SKM-1 (cell line): Measurements from ENCODE around the gene MRC2.
"Not testable (repeated sequence)": the region's sequence is repeated elsewhere in the genome, so short reads cannot be mapped to it uniquely, and the experiment has no call there.

Experiments
- DNase-seq: peaks from one replicate; lab custom pipeline; 2025; ENCODE audit not compliant: unreplicated experiment; lab: John Stamatoyannopoulos, UW

Gene MRC2, protein sequence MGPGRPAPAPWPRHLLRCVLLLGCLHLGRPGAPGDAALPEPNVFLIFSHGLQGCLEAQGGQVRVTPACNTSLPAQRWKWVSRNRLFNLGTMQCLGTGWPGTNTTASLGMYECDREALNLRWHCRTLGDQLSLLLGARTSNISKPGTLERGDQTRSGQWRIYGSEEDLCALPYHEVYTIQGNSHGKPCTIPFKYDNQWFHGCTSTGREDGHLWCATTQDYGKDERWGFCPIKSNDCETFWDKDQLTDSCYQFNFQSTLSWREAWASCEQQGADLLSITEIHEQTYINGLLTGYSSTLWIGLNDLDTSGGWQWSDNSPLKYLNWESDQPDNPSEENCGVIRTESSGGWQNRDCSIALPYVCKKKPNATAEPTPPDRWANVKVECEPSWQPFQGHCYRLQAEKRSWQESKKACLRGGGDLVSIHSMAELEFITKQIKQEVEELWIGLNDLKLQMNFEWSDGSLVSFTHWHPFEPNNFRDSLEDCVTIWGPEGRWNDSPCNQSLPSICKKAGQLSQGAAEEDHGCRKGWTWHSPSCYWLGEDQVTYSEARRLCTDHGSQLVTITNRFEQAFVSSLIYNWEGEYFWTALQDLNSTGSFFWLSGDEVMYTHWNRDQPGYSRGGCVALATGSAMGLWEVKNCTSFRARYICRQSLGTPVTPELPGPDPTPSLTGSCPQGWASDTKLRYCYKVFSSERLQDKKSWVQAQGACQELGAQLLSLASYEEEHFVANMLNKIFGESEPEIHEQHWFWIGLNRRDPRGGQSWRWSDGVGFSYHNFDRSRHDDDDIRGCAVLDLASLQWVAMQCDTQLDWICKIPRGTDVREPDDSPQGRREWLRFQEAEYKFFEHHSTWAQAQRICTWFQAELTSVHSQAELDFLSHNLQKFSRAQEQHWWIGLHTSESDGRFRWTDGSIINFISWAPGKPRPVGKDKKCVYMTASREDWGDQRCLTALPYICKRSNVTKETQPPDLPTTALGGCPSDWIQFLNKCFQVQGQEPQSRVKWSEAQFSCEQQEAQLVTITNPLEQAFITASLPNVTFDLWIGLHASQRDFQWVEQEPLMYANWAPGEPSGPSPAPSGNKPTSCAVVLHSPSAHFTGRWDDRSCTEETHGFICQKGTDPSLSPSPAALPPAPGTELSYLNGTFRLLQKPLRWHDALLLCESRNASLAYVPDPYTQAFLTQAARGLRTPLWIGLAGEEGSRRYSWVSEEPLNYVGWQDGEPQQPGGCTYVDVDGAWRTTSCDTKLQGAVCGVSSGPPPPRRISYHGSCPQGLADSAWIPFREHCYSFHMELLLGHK (N-terminal part only)

DNA sequence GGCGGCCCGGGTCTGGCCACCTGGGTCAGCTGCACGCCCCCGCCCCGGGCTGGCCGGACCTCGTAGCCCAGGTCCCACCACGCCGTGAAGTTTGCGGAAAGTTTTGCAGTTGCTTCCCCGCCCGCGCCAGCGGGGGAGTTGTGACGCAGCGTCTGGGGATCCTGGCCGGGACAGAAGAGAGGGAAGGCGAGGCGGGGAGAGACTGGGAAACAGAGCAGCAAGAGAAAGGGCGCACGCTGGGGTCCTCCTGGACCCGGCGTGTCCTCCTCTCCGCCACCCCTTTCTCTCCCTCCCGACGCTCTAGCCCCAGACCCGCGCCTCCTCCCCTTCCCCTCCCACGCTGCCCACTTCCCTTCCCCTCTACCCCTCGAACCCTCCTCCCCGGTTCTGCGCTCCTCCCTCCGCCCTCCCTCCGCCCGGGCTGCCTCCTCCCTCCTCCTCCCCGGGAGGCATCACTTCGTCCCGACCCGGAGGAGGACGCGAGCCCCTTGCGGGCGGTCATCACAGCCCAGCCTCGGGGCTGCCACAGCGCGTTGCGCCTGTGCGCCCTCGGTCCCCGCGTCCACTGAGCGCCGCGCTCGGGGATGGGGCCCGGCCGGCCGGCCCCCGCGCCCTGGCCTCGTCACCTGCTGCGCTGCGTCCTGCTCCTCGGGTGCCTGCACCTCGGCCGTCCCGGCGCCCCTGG lies at the start of gene MRC2:
Gene MRC2, plus strand, starts transcription at position 452 of the 685 bp plus-strand sequence. Its CDS starts 133 bp downstream, at position 585.
- DNase-seq = peak; percentile 68

DNA sequence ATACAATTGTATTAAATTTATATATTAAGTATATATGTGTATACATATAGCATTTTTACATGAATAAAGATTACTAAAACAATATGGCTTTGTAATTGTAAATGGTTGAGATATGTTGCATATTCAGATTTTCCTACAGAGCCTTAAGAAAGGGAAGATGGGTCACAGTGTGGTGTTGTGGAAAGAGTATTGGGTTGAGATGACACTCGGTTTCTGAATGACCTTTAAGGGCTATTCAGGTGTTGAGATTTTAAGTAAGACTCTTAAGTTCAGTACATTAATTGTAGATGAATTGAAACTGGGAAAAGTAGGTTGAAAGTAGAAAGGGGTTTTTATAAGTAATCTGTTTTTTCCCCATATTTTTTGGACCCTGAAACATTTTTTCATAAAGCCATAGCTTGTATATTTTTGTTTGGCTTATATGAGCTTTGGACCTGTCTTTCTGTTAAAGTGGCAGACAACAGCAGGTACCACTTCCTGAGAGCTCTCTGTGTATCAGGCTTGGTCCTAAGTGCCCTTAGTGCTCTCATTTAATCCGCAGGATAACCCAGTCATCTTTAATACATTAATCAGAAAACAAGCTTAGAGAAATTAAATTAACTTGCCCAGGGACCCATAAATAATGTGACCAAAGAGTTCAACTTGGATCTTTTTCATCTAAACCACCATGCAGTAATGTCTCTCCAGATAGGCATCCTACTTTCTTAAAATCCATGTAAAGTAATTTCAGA lies 48.5 kb upstream of the MRC2 start:
- no peak for DNase-seq

- no peak for DNase-seq
Observed at GRCh38 chr17:62580947-62581346, 46.5 kb upstream of the MRC2 start.

DNA sequence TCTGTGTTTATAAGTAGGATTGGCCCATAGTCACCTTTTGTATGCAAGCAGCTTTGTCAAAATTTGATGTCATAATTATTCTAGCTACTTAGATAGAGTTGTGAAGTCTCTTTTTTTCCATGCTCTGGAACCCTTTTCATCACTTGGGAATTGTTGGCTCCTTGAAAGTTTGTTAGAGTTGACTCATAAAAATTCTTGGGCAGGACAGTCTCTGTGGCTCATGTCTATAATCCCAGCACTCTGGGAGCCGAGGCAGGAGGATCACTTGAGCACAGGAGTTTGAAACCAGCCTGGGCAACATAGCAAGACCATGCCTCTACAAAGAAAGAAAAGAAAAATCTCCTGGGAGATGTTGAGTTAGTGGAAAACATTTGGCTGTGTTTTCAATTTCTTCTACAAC lies 45.7 kb upstream of the MRC2 start:
- DNase-seq = no peak

GRCh38 chr17:62587554-62587953 lies 39.9 kb upstream of the MRC2 start:
- DNase-seq = no peak

GRCh38 chr17:62588109-62588508 lies 39.4 kb upstream of the MRC2 start:
- no peak for DNase-seq

GRCh38 chr17:62591333-62591732 lies 36.1 kb upstream of the MRC2 start:
- no peak for DNase-seq

DNA sequence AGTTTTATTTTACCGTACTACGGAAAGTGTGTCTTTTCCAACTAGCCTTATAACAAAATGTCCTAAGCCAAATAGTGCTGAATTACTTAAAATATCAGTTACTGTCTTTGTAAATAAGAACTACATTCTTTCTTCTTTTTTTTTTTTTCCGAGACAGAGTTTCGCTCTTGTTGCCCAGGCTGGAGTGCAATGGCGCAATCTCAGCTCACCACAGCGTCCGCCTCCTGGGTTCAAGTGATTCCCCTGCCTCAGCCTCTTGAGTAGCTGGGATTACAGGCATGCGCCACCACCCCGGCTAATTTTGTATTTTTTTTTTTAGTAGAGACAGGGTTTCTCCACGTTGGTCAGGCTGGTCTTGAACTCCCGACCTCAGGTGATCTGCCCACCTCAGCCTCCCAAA lies 35.6 kb upstream of the MRC2 start:
- not testable (repeated sequence) for DNase-seq

DNA sequence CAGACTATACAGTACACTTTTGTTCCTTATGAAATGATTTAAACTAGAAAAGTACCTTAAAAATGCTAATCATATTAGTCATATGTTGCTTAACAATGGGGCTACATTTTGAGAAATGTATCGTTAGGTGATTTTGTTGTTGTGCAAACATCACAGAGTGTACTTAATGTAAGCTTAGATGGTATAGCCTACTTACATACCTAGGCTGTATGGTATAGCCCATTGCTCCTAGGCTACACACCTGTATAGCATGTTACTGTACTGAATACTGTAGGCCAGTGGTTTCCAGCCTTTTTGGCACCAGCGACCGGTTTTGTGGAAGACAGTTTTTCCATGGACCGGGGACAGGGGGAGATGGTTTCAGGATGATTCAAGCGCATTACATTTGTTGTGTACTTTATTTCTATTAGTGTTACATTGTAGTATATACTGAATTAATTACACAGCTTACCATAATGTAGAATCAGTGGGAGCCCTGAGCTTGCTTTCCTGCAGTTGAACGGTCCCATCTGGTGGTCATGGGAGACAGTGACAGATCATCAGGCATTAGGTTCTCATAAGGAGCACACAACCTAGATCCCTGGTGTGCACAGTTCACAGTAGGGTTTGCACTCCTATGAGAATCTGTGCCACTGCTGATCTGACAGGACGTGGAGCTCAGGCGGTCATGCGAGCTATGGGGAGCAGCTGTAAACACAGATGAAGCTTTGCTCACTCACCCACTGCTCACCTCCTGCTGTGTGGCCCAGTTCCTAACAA lies 35.0 kb upstream of the MRC2 start:
- DNase-seq = no peak

- no peak for DNase-seq
Observed at GRCh38 chr17:62595484-62595883, 32.0 kb upstream of the MRC2 start.

- no peak for DNase-seq
Observed at GRCh38 chr17:62596662-62597061, 30.8 kb upstream of the MRC2 start.

GRCh38 chr17:62597150-62597549 lies 30.3 kb upstream of the MRC2 start:
- no peak for DNase-seq

- DNase-seq = no peak
Observed at GRCh38 chr17:62597920-62598319, 29.6 kb upstream of the MRC2 start.

DNA sequence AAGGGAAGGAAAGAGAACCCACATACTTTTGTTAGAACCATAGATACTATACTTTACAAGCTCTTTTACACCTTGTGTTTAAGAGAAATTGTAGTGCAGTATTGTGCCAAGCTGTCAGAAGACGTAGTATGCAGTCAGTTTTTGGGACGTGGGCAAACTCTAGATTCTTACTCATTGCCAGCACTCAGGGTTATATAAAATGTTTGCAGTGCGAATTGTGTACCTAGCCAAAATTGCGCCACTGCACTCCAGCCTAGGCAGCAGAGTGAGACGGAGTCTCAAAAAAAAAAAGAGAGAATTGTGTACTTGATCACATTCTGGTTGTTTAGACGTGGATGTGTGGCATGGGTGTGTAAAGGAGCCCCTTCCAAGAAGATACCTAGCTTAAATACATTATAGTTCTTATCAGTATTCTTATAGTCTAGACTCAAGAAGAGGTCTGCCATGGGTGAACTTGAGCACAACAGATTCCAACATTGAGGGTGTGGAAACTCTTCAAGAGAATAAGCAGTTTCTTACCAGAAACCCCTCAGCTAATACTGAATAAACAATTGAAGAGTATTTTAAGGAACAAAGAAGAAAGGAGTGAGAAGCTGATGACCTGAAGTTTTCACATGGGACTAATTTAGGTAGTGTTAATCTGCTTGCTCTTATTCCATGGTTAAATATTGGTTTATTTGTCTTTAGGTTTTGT lies 27.4 kb upstream of the MRC2 start:
- no peak for DNase-seq

DNA sequence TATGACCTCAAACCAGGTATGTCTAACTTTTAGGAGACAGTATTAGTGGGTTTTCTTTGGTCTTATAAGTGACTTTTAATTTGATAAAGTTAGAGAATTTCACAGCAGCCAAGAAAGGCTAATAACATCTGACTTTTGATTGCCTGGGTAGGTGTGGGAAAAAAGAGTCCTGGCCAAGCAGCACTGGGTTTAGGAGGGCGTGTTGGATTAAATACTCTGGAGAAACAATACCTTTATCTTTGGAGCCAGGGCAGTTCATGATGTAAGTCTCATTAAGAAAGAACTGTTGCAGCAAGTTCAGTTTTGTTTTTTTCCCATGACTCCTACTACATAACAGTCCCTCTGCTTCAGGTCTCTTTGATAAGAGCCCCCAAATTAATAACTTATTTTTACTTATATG lies 26.7 kb upstream of the MRC2 start:
- DNase-seq = no peak

- DNase-seq = no peak
Observed at GRCh38 chr17:62601471-62601870, 26.0 kb upstream of the MRC2 start.

- DNase-seq = not testable (repeated sequence)
Observed at GRCh38 chr17:62603783-62604182, 23.7 kb upstream of the MRC2 start.

DNA sequence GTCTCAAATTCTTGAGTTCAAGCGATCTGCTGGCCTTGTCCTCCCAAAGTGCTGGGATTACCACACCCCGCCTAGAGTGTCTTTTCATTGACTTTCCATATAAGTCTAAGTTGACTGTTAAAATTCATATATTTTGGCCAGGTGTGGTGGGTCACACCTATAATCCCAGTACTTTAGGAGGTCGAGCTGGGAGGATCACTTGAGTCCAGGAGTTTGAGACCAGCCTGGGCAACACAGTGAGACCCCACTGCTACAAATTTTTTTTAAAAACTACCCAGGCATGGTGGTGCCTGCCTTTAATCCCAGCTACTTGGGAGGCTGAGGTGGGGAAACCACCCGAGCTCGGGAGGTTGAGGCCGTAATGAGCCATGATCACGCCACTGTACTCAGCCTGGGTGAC lies 21.9 kb upstream of the MRC2 start:
- no peak for DNase-seq

DNA sequence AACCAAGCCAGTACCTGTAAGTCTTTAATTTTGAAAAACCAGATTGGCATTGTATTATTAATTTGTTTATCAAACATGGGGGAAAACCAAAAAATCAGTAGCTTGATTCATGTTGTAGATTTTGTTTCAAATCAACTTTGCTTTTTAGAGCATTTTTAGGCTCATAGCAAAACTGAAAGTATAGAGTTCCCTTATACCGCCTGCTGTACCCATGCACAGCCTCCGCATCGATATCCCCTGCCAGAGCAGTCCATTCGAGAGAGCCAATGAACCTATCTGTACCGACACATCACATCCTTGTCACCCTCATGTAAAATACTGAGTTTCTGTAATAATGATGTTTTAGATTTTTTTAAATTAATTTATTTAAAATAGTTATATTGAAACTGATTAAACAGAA lies 16.2 kb upstream of the MRC2 start:
- DNase-seq = no peak
